Cardiac fibroblast (primary cell): Measurements from ENCODE around the gene GRAMD2B.

Experiments used
- DNase-seq, 2 donors: peaks; one replicate each; pipeline versions ENCODE4 v3.0.0 to v3.0.0-alpha.2; 2010; ENCODE audit warnings: low read depth in 2 of 2
- H3K4me3 ChIP-seq, 2 donors: replicated peaks in 1 of 2; 1 replicate in 1 of 2; 2 replicates in 1 of 2; pipeline ENCODE4 v1.5.1; 2011; ENCODE audit warnings: low read depth in 2 of 2, low read length in 2 of 2, mild to moderate bottlenecking in 2 of 2, moderate library complexity in 1 of 2
- CTCF ChIP-seq: IDR thresholded peaks from one replicate; pipeline ENCODE4 v1.5.1; 2011; ENCODE audit warnings: low read depth, mild to moderate bottlenecking, low read length, inconsistent platforms

Gene GRAMD2B

DNA sequence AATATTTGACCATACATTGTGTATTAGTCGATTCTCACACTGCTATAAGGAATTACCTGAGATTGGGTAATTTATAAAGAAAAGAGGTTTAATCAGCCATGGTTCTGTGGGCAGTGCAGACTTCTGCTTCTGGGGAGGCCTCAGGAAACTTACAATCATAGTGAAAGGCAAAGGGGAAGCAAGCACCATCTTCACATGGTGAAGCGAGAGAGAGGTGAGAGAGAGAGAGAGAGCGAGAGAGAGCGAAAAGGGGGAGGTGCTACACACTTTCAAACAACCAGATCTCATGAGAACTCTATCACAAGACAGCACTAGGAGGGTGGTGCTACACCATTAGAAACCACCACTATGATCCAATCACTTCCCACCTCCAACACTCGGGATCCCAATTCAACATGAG is 4.1 kb upstream of the GRAMD2B start:
- no peak overlapping the region for H3K4me3 ChIP-seq
- no peak for DNase-seq
- no peak for TF ChIP-seq CTCF

DNA sequence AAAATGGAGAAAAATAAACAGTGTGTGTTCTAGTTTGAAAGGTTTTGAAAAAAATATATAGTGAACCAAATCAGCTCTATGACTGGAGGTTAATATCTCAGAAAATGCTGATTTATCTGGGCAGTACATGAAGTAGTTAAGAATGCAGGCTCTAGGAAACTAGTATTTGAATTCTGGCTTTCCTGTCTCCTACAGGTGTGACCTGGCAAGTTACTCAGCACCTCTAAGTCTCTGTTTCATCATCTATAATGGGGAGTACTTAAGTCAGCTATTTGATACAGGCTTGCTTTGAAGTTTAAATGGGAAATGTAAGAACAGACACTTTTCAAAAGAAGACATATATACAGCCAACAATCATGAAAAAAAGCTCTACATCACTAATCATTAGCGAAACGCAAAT is 5.2 kb downstream of the GRAMD2B start:
- DNase-seq = no peak
- TF ChIP-seq CTCF = no peak
- H3K4me3 ChIP-seq = no peak overlapping the region

- no peak overlapping the region for H3K4me3 ChIP-seq
- peak in 1 of 2 donors; percentile 38 for DNase-seq
- TF ChIP-seq CTCF = no peak
Observed at GRCh38 chr5:126430631-126431030, 7.4 kb downstream of the GRAMD2B start.

GRCh38 chr5:126433701-126434100 is 10.5 kb downstream of the GRAMD2B start:
- no peak for TF ChIP-seq CTCF
- H3K4me3 ChIP-seq = no peak overlapping the region
- DNase-seq = peak; percentile 55 to 71

DNA sequence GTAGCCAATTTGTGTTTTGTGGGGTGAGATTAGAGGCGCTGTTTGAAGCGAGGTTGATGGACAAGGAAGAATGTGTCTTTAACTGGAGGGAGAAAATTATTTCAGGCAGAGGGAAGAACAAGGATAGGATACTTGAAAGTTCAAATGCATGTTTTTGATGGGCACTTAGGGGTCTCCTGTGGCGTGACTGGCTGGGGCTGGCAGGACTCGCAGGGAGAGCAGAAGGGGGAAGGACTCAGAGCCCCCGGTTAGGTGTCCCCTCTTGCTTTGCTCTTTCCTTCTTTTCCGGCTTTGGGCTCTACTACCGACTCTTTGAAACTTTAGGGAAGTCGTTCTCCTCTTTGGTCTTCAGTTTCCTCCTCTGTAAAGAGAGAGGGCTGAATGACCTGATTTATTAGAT is 12.1 kb downstream of the GRAMD2B start:
- no peak for DNase-seq
- H3K4me3 ChIP-seq = no peak overlapping the region
- TF ChIP-seq CTCF = no peak

- DNase-seq = no peak
- TF ChIP-seq CTCF = no peak
- no peak overlapping the region for H3K4me3 ChIP-seq
Observed at GRCh38 chr5:126435714-126436113, 12.5 kb downstream of the GRAMD2B start.

GRCh38 chr5:126437721-126438120 is 14.5 kb downstream of the GRAMD2B start:
- no peak for DNase-seq
- H3K4me3 ChIP-seq = no peak overlapping the region
- no peak for TF ChIP-seq CTCF
